ENCODE data around the gene ROBO1. TPM values are rescaled to one million over a fixed set of nuclear protein-coding genes. Genes with fewer than 3 reads are reported as not detected.

The ROBO1 gene
- total and polyA plus RNA-seq, 2 of the 13 experiments (the other 11 are each of a cell fraction or from before 2014, with no cell fraction given): 52.2 to 71.0 TPM

DNA sequence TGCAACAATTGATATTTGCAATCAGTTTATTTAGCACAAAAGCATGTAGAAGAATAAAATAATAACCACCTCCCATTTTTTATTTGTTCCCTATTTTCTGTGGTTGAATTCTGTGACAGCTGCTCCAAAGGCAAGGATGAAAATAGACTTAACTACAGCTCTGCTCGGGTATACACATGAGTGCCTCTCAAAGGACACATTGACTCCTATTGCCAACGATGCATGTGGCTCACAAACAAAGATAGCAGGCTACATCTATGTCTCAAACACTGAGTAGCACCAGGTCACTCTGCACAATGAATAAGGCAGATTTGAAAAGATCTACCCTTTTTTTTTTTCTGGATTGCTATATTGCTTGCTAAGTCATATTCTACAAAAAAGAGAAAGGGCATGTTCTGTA, 612.9 kb downstream of the ROBO1 start:
- no peak for DNase-seq (ENCODE audit: low spot score)
- no peak for ATAC-seq
- H3K27me3 ChIP-seq (ENCODE audit: control insufficient read depth in 1 of 2, insufficient read depth in 2 of 2, low read length in 2 of 2): no peaks in the 10 kb centered on the region; a peak in 1 of 5 replicates
- no peaks in the 10 kb centered on the region for H3K79me2 ChIP-seq (ENCODE audit: insufficient read depth, low read length)
- CTCF ChIA-PET (ENCODE audit: low intra/inter-chr PET ratio, low total read pairs): no interaction called here
- H3K4me3 ChIP-seq (replicated peaks in 1 of 3; ENCODE audit: insufficient read depth in 1 of 3, low read depth in 2 of 3, low read length in 3 of 3): no peak overlapping the region
- no peaks in the 10 kb centered on the region for H4K20me1 ChIP-seq (ENCODE audit: insufficient read depth, low read length)
- H2AFZ ChIP-seq (ENCODE audit: low read length): no peak overlapping the region
- no peak overlapping the region for H3K4me2 ChIP-seq (ENCODE audit: low read depth, low read length)
- BruUV-seq (replicated peaks): no TSS peak
- no peak overlapping the region for H3K27ac ChIP-seq (ENCODE audit: extremely low read length, insufficient read depth, low read length)
- POLR2A ChIA-PET: no interaction called here
- in situ Hi-C loops (cut with HindIII; ENCODE audit: extremely low pct_ligation_motif_present, low pct_unique_long_range_greater_than_20kb) (no loop called here), intact Hi-C loops (cut with micrococcal nuclease; ENCODE audit: unreplicated experiment) (no loop called here)
- H3K9ac ChIP-seq (ENCODE audit: insufficient read depth, low read depth, low read length): no peak overlapping the region
- FAIRE-seq: no peak
- no peaks in the 10 kb centered on the region for H3K4me1 ChIP-seq (ENCODE audit: insufficient read depth, low read length)
- no peaks in the 10 kb centered on the region for H3K9me3 ChIP-seq (ENCODE audit: low read length)
- no peaks in the 10 kb centered on the region for H3K36me3 ChIP-seq (replicated peaks in 1 of 2; ENCODE audit: control insufficient read depth in 1 of 2, insufficient read depth in 2 of 2, low read length in 2 of 2)
- TF ChIP-seq ZNF598 (CRISPR knock-in tag; IDR thresholded peaks at IDR 0.05; ENCODE audit: borderline replicate concordance) (no peak), ZNF562 (CRISPR knock-in tag; IDR thresholded peaks at IDR 0.05; ENCODE audit: borderline replicate concordance) (no peak), MAFK (conservative IDR thresholded peaks at IDR 0.05 in 1 of 2, IDR thresholded peaks at IDR 0.05 in 1 of 2; ENCODE audit: low read length in 2 of 2) (no peak), ZNF234 (CRISPR knock-in tag; conservative IDR thresholded peaks at IDR 0.05) (no peak), ATAD3A (CRISPR knock-in tag; IDR thresholded peaks at IDR 0.05) (no peak), SNAI1 (CRISPR knock-in tag; IDR thresholded peaks at IDR 0.05; ENCODE audit: borderline replicate concordance) (no peak)
- TF ChIP-seq, protein P1, sequence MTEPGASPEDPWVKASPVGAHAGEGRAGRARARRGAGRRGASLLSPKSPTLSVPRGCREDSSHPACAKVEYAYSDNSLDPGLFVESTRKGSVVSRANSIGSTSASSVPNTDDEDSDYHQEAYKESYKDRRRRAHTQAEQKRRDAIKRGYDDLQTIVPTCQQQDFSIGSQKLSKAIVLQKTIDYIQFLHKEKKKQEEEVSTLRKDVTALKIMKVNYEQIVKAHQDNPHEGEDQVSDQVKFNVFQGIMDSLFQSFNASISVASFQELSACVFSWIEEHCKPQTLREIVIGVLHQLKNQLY (CRISPR knock-in tag; IDR thresholded peaks at IDR 0.05): no peak
- TF ChIP-seq, protein P2, sequence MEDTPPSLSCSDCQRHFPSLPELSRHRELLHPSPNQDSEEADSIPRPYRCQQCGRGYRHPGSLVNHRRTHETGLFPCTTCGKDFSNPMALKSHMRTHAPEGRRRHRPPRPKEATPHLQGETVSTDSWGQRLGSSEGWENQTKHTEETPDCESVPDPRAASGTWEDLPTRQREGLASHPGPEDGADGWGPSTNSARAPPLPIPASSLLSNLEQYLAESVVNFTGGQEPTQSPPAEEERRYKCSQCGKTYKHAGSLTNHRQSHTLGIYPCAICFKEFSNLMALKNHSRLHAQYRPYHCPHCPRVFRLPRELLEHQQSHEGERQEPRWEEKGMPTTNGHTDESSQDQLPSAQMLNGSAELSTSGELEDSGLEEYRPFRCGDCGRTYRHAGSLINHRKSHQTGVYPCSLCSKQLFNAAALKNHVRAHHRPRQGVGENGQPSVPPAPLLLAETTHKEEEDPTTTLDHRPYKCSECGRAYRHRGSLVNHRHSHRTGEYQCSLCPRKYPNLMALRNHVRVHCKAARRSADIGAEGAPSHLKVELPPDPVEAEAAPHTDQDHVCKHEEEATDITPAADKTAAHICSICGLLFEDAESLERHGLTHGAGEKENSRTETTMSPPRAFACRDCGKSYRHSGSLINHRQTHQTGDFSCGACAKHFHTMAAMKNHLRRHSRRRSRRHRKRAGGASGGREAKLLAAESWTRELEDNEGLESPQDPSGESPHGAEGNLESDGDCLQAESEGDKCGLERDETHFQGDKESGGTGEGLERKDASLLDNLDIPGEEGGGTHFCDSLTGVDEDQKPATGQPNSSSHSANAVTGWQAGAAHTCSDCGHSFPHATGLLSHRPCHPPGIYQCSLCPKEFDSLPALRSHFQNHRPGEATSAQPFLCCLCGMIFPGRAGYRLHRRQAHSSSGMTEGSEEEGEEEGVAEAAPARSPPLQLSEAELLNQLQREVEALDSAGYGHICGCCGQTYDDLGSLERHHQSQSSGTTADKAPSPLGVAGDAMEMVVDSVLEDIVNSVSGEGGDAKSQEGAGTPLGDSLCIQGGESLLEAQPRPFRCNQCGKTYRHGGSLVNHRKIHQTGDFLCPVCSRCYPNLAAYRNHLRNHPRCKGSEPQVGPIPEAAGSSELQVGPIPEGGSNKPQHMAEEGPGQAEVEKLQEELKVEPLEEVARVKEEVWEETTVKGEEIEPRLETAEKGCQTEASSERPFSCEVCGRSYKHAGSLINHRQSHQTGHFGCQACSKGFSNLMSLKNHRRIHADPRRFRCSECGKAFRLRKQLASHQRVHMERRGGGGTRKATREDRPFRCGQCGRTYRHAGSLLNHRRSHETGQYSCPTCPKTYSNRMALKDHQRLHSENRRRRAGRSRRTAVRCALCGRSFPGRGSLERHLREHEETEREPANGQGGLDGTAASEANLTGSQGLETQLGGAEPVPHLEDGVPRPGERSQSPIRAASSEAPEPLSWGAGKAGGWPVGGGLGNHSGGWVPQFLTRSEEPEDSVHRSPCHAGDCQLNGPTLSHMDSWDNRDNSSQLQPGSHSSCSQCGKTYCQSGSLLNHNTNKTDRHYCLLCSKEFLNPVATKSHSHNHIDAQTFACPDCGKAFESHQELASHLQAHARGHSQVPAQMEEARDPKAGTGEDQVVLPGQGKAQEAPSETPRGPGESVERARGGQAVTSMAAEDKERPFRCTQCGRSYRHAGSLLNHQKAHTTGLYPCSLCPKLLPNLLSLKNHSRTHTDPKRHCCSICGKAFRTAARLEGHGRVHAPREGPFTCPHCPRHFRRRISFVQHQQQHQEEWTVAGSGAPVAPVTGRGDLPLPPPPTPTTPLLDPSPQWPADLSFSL (CRISPR knock-in tag; IDR thresholded peaks at IDR 0.05): no peak
- whole genome bisulfite sequencing (ENCODE audit: low lambda C conversion rate): 0% methylated on average over 2 of the region's 2 CpGs
